Liver (tissue), 9 donors: ENCODE results near the gene ERN1. TPM values are rescaled to one million over a fixed set of nuclear protein-coding genes. Genes with fewer than 3 reads are reported as not detected.
A peak's percentile ranks its signal among the peaks of the same experiment; 100 is the strongest.

ENCODE experiments used
- DNase-seq: peaks from one replicate; pipeline ENCODE4 v3.0.0-alpha.2; 2017; ENCODE audit warnings: low spot score
- H3K27ac ChIP-seq, 2 donors: one replicate each; pipeline ENCODE4 v1.7.0; 2013; ENCODE audit warnings: inconsistent platforms in 2 of 2, low read length in 2 of 2, control low read depth in 1 of 2, low read depth in 1 of 2, mild to moderate bottlenecking in 1 of 2
- H3K27me3 ChIP-seq, 4 donors: one replicate each; pipeline versions ENCODE4 v1.6.1 to v1.7.0; 2013; ENCODE audit warnings: low read length in 3 of 4, inconsistent platforms in 1 of 4, mild to moderate bottlenecking in 1 of 4, moderate library complexity in 1 of 4; ENCODE audit not compliant: control insufficient read depth in 4 of 4, insufficient read depth in 4 of 4
- H3K36me3 ChIP-seq, 4 donors: one replicate each; pipeline versions ENCODE4 v1.6.1 to v1.7.0; 2013; ENCODE audit warnings: low read length in 3 of 4, mild to moderate bottlenecking in 3 of 4, low read depth in 1 of 4, moderate library complexity in 1 of 4; ENCODE audit not compliant: control insufficient read depth in 4 of 4, insufficient read depth in 3 of 4
- H3K4me1 ChIP-seq, 4 donors: one replicate each; pipeline versions ENCODE4 v1.6.1 to v1.7.0; 2013; ENCODE audit warnings: low read length in 3 of 4, mild to moderate bottlenecking in 3 of 4, moderate library complexity in 1 of 4; ENCODE audit not compliant: control insufficient read depth in 4 of 4, insufficient read depth in 4 of 4
- H3K4me3 ChIP-seq, 3 donors: one replicate each; pipeline versions ENCODE4 v1.6.1 to v1.7.0; 2013; ENCODE audit warnings: low read length in 3 of 3, control low read depth in 1 of 3, low read depth in 1 of 3, mild to moderate bottlenecking in 1 of 3
- H3K9ac ChIP-seq, 2 donors: one replicate each; pipeline ENCODE4 v1.7.0; 2013; ENCODE audit warnings: low read length in 2 of 2, mild to moderate bottlenecking in 2 of 2, moderate library complexity in 2 of 2, control low read depth in 1 of 2, low read depth in 1 of 2
- H3K9me3 ChIP-seq, 4 donors: one replicate each; pipeline versions ENCODE4 v1.6.1 to v1.7.0; 2013; ENCODE audit warnings: low read length in 3 of 4; ENCODE audit not compliant: control insufficient read depth in 4 of 4
- ATF3 ChIP-seq: IDR thresholded peaks from 2 replicates; pipeline ENCODE4 v1.6.1; 2016; ENCODE audit warnings: antibody characterized with exemption
- CTCF ChIP-seq: fragments of 150-350 bp; IDR thresholded peaks from 2 replicates; pipeline ENCODE4 v1.5.1; 2017; ENCODE audit warnings: improper control_type of control experiment, low read depth, low read length; ENCODE audit not compliant: missing input control
- EGR1 ChIP-seq, 2 donors: IDR thresholded peaks; 2 replicates each; pipeline ENCODE4 v1.6.1; 2016 to 2018; ENCODE audit warnings: antibody characterized with exemption in 2 of 2, low read depth in 2 of 2
- FOXA1 ChIP-seq: IDR thresholded peaks from 2 replicates; pipeline ENCODE4 v1.6.1; 2016; ENCODE audit warnings: antibody characterized with exemption
- FOXA2 ChIP-seq: IDR thresholded peaks from 2 replicates; pipeline ENCODE4 v1.6.1; 2016; ENCODE audit warnings: antibody characterized with exemption
- GABPA ChIP-seq, 2 donors: IDR thresholded peaks in 1 of 2; conservative IDR thresholded peaks in 1 of 2; 2 replicates each; pipeline ENCODE4 v1.6.1; 2016; ENCODE audit warnings: antibody characterized with exemption in 2 of 2, mild to moderate bottlenecking in 1 of 2, moderate library complexity in 1 of 2
- HNF4A ChIP-seq, 2 donors: conservative IDR thresholded peaks; 2 replicates each; pipeline ENCODE4 v1.6.1; 2016; ENCODE audit warnings: antibody characterized with exemption in 2 of 2, mild to moderate bottlenecking in 2 of 2
- HNF4G ChIP-seq: IDR thresholded peaks from 2 replicates; pipeline ENCODE4 v1.6.1; 2016; ENCODE audit warnings: antibody characterized with exemption
- JUND ChIP-seq, 2 donors: IDR thresholded peaks; 2 replicates each; pipeline ENCODE4 v1.6.1; 2016; ENCODE audit warnings: antibody characterized with exemption in 2 of 2
- MAX ChIP-seq: IDR thresholded peaks from 2 replicates; pipeline ENCODE4 v1.6.1; 2016; ENCODE audit warnings: antibody characterized with exemption
- REST ChIP-seq: IDR thresholded peaks from 2 replicates; pipeline ENCODE4 v1.6.1; 2016; ENCODE audit warnings: antibody characterized with exemption, mild to moderate bottlenecking
- RXRA ChIP-seq, 2 donors: IDR thresholded peaks; 2 replicates each; pipeline ENCODE4 v1.6.1; 2017 to 2018; ENCODE audit warnings: antibody characterized with exemption in 2 of 2, mild to moderate bottlenecking in 1 of 2
- YY1 ChIP-seq: IDR thresholded peaks from 2 replicates; pipeline ENCODE4 v1.6.1; 2016; ENCODE audit warnings: antibody characterized with exemption, mild to moderate bottlenecking
- ZBTB33 ChIP-seq: IDR thresholded peaks from 2 replicates; pipeline ENCODE4 v1.6.1; 2016; ENCODE audit warnings: antibody characterized with exemption
- WGBS: extraction: QIAGEN DNeasy Blood & Tissue Kit; methylation state at CpG from one replicate; pipeline ENCODE4 v1.1.7; 2013; 5-methylcytosine and 5-hydroxymethylcytosine counted together
- polyA plus RNA-seq, 2 donors: library from polyadenylated mRNA; stranded (reverse) in 1 of 2; unstranded in 1 of 2; fragments of 200-250 nt in 1 of 2; fragments of >200 nt in 1 of 2; fragmentation: Nextera tagmentation in 1 of 2; extraction: Ambion mirVana in 1 of 2; gene quantifications; one replicate each; pipeline versions ENCODE4 v1.2.1 to v1.2.3, GENCODE V29; 2013 to 2015
- total RNA-seq, 2 donors: library from RNA; depleted of rRNA; stranded (reverse); fragments of >200 nt; gene quantifications; one replicate each; pipeline ENCODE4 v1.2.3, GENCODE V29; 2014
- donor health status: healthy.
- donor health status: healthy.
- donor health status: healthy.
- donor health status: healthy.
- donor health status: healthy.

ERN1 gene
- total and polyA plus RNA-seq, 4 donors, result 6.3 to 35.1 (median 14.9) TPM

GRCh38 chr17:64073771-64074703, 55.9 kb downstream of the ERN1 start:
- no peaks in the 10 kb centered on the region for H3K27me3 ChIP-seq
- no peak overlapping the region for H3K4me3 ChIP-seq
- TF ChIP-seq GABPA (IDR thresholded peaks at IDR 0.05 in 1 of 2, conservative IDR thresholded peaks at IDR 0.05 in 1 of 2) (no peak), HNF4A (conservative IDR thresholded peaks at IDR 0.05) (no peak), FOXA1 (no peak), JUND (IDR thresholded peaks at IDR 0.05) (no peak), EGR1 (IDR thresholded peaks at IDR 0.05; ENCODE audit: low read depth in 2 of 2) (no peak), RXRA (IDR thresholded peaks at IDR 0.05) (no peak), FOXA2 (no peak), MAX (no peak), REST (no peak), CTCF (no peak)
- H3K9ac ChIP-seq, result peak overlapping the region; percentile 13 to 31
- H3K4me1 ChIP-seq, result peaks cover 13 to 28% (median 26%) of the 10 kb centered on the region in 4 donors
- peak overlapping the region; percentile 74 to 92 for H3K27ac ChIP-seq
- H3K36me3 ChIP-seq, result peaks cover 15 to 44% (median 38%) of the 10 kb centered on the region in 4 donors
- WGBS, result 42% methylated on average over 9 of the region's 9 CpGs
- DNase-seq, result no peak
- H3K9me3 ChIP-seq, result peaks cover 4 to 10% (median 4%) of the 10 kb centered on the region in 4 donors

- TF ChIP-seq RXRA (IDR thresholded peaks at IDR 0.05) (no peak), CTCF (no peak), HNF4G (no peak), ZBTB33 (no peak), YY1 (no peak), ATF3 (no peak)
- WGBS, result 95% methylated on average over 3 of the region's 3 CpGs
Measured at GRCh38 chr17:64071111-64071510, 58.8 kb downstream of the ERN1 start.

More at GRCh38 chr17:64071111-64071510, 58.8 kb downstream of the ERN1 start:
- Histone ChIP-seq H3K27ac (no peak overlapping the region), H3K9me3 (peaks cover 4 to 11% (median 4%) of the 10 kb centered on the region in 4 donors), H3K4me1 (peaks cover 6 to 24% (median 21%) of the 10 kb centered on the region in 4 donors), H3K27me3 (no peaks in the 10 kb centered on the region), H3K36me3 (peaks cover 18 to 63% (median 54%) of the 10 kb centered on the region in 4 donors), H3K4me3 (no peak overlapping the region), H3K9ac (no peak overlapping the region)
- DNase-seq, result no peak
